C4-2B (cell line): ENCODE data around the gene SIRT4.

ENCODE experiments used
- ZFX ChIP-seq: fragments of 450-650 bp; IDR thresholded peaks from 2 replicates; pipeline ENCODE4 v1.6.1; 2017
- TF ChIP-seq, protein P1 (sequence below): fragments of 450-650 bp; conservative IDR thresholded peaks from 2 replicates; pipeline ENCODE4 v1.5.1; 2017; ENCODE audit warnings: mild to moderate bottlenecking

DNA sequence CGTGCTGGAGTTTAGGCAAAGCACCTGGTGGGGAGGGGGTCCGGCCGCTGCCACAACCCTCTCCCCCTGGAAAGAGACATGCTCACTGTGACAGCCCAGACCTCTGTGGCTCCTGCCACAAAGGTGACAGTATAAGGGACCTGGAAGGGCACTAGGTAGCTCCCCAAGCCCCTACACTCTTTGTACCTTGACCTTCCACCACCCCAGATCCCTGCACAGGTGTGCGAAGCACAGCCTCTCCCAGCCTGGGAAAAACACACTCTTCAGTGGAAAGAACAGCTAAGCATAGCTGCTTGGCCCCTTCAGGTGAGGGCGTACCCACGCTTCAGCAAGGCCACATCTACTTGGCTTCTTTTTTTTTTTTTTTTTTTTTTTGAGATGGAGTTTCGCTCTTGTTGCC is 30.4 kb downstream of the SIRT4 start:
- TF ChIP-seq, protein P1, sequence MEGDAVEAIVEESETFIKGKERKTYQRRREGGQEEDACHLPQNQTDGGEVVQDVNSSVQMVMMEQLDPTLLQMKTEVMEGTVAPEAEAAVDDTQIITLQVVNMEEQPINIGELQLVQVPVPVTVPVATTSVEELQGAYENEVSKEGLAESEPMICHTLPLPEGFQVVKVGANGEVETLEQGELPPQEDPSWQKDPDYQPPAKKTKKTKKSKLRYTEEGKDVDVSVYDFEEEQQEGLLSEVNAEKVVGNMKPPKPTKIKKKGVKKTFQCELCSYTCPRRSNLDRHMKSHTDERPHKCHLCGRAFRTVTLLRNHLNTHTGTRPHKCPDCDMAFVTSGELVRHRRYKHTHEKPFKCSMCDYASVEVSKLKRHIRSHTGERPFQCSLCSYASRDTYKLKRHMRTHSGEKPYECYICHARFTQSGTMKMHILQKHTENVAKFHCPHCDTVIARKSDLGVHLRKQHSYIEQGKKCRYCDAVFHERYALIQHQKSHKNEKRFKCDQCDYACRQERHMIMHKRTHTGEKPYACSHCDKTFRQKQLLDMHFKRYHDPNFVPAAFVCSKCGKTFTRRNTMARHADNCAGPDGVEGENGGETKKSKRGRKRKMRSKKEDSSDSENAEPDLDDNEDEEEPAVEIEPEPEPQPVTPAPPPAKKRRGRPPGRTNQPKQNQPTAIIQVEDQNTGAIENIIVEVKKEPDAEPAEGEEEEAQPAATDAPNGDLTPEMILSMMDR, result no peak
- TF ChIP-seq ZFX, result no peak
